ENCODE measurements around the gene PIK3AP1.

Gene PIK3AP1

DNA sequence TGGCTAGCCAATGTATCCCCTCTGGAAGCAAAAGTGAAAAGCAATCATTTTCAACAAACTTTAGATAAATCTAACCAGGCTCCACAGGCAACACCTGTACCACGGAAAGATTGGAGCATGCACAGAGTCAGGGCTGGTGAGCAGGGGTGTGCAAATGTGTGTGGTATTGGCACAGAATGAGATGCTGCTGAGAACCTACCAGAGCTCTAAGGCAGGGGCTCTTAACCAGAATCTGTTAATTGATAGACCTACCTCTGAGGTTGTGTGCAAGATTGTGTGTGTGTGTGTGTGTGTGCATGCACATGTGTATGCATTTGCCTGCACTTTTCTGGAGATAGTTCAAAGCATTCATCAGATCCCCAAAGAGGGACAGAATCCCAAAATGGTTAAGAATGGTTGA is 62.9 kb downstream of the PIK3AP1 start:
- no peak overlapping the region for H2AFZ ChIP-seq (ENCODE audit: low read depth, low read length, severe bottlenecking)
- 0 out of 2 replicates have a peak, but pooled peaks cover 5% of the 10 kb centered on the region for H3F3A ChIP-seq (ENCODE audit: insufficient read depth)
- H3K4me2 ChIP-seq (ENCODE audit: low read depth, low read length, poor library complexity, severe bottlenecking), result no peak overlapping the region
- H3K79me2 ChIP-seq (ENCODE audit: insufficient read depth, low read length), result peaks cover 95% of the 10 kb centered on the region
- H3K9ac ChIP-seq (ENCODE audit: low read length), result no peak overlapping the region
- TF ChIP-seq CTCF (IDR thresholded peaks at IDR 0.05; ENCODE audit: insufficient read depth, low read length, poor library complexity, severe bottlenecking) (no peak), EZH2phosphoT487 (conservative IDR thresholded peaks at IDR 0.05; ENCODE audit: low read length) (no peak)
- H3K4me3 ChIP-seq (ENCODE audit: insufficient read depth, low read length, poor library complexity, severe bottlenecking), result no peak overlapping the region
- H3K27ac ChIP-seq (ENCODE audit: low read depth, low read length), result no peak overlapping the region
- H3K36me3 ChIP-seq (ENCODE audit: low read length), result peaks cover 18% of the 10 kb centered on the region
- no peaks in the 10 kb centered on the region for H3K27me3 ChIP-seq (ENCODE audit: low read length)
- H4K20me1 ChIP-seq (ENCODE audit: low read depth, low read length), result peaks cover 27% of the 10 kb centered on the region
- no peaks in the 10 kb centered on the region for H3K9me2 ChIP-seq (replicated peaks; ENCODE audit: insufficient read depth, low read length)
- no peaks in the 10 kb centered on the region for H3K9me3 ChIP-seq (ENCODE audit: insufficient read depth, low read length)

GRCh38 chr10:96656839-96657238 is 63.5 kb downstream of the PIK3AP1 start:
- no peaks in the 10 kb centered on the region for H3K27me3 ChIP-seq (ENCODE audit: low read length)
- no peak overlapping the region for H3K9ac ChIP-seq (ENCODE audit: low read length)
- TF ChIP-seq CTCF (IDR thresholded peaks at IDR 0.05; ENCODE audit: insufficient read depth, low read length, poor library complexity, severe bottlenecking) (no peak), EZH2phosphoT487 (conservative IDR thresholded peaks at IDR 0.05; ENCODE audit: low read length) (no peak)
- 0 out of 2 replicates have a peak, but pooled peaks cover 5% of the 10 kb centered on the region for H3F3A ChIP-seq (ENCODE audit: insufficient read depth)
- H3K36me3 ChIP-seq (ENCODE audit: low read length), result peaks cover 18% of the 10 kb centered on the region
- no peak overlapping the region for H2AFZ ChIP-seq (ENCODE audit: low read depth, low read length, severe bottlenecking)
- H3K9me2 ChIP-seq (replicated peaks; ENCODE audit: insufficient read depth, low read length), result no peaks in the 10 kb centered on the region
- H3K27ac ChIP-seq (ENCODE audit: low read depth, low read length), result no peak overlapping the region
- peaks cover 91% of the 10 kb centered on the region for H3K79me2 ChIP-seq (ENCODE audit: insufficient read depth, low read length)
- H3K4me3 ChIP-seq (ENCODE audit: insufficient read depth, low read length, poor library complexity, severe bottlenecking), result no peak overlapping the region
- no peak overlapping the region for H3K4me2 ChIP-seq (ENCODE audit: low read depth, low read length, poor library complexity, severe bottlenecking)
- H3K9me3 ChIP-seq (ENCODE audit: insufficient read depth, low read length), result no peaks in the 10 kb centered on the region
- H4K20me1 ChIP-seq (ENCODE audit: low read depth, low read length), result peaks cover 27% of the 10 kb centered on the region

DNA sequence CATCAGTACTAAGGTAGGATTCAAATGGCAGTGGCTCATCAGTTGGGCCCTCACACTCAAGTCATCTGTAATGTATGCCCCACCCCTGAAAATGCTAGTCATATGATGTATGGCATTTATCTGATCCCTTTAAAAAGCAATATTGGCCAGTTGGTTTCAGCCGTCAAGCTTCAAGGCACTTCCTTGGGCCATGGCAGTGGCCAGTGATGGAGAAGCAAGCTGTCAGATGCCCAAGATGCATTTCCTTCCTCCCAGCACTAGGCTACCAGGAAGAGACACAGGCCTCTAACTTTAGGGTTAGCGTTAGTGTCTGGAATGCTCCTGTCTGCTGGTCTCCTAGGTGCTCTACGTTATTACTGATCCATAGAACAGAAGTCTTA is 64.1 kb downstream of the PIK3AP1 start:
- no peak overlapping the region for H3K4me2 ChIP-seq (ENCODE audit: low read depth, low read length, poor library complexity, severe bottlenecking)
- no peak overlapping the region for H3K4me3 ChIP-seq (ENCODE audit: insufficient read depth, low read length, poor library complexity, severe bottlenecking)
- peaks cover 22% of the 10 kb centered on the region for H3K36me3 ChIP-seq (ENCODE audit: low read length)
- peaks cover 22% of the 10 kb centered on the region for H4K20me1 ChIP-seq (ENCODE audit: low read depth, low read length)
- H3K9me3 ChIP-seq (ENCODE audit: insufficient read depth, low read length), result no peaks in the 10 kb centered on the region
- no peak overlapping the region for H3K9ac ChIP-seq (ENCODE audit: low read length)
- H2AFZ ChIP-seq (ENCODE audit: low read depth, low read length, severe bottlenecking), result no peak overlapping the region
- H3K27ac ChIP-seq (ENCODE audit: low read depth, low read length), result no peak overlapping the region
- H3K27me3 ChIP-seq (ENCODE audit: low read length), result no peaks in the 10 kb centered on the region
- 0 out of 2 replicates have a peak, but pooled peaks cover 5% of the 10 kb centered on the region for H3F3A ChIP-seq (ENCODE audit: insufficient read depth)
- no peaks in the 10 kb centered on the region for H3K9me2 ChIP-seq (replicated peaks; ENCODE audit: insufficient read depth, low read length)
- H3K79me2 ChIP-seq (ENCODE audit: insufficient read depth, low read length), result peaks cover 91% of the 10 kb centered on the region
- TF ChIP-seq CTCF (IDR thresholded peaks at IDR 0.05; ENCODE audit: insufficient read depth, low read length, poor library complexity, severe bottlenecking), result no peak
- no peak for TF ChIP-seq EZH2phosphoT487 (conservative IDR thresholded peaks at IDR 0.05; ENCODE audit: low read length)
